Thoracic aorta (tissue), 2 donors: ENCODE data around the gene OR4P4. TPM values are rescaled to one million over a fixed set of nuclear protein-coding genes. Genes with fewer than 3 reads are reported as not detected.

Source experiments
- ATAC-seq: fragments of 150-250 bp; one replicate; pipeline ENCODE4 v1.8.0; 2017; ENCODE audit warnings: low read depth; ENCODE audit not compliant: insufficient number of reproducible peaks, low FRiP score
- DNase-seq: peaks from one replicate; pipeline ENCODE4 v3.0.0-alpha.2; 2020; ENCODE audit warnings: low spot score
- H3K27ac ChIP-seq, 2 donors: fragments of 200-600 bp; sonication (generic); 1 replicate in 1 of 2; 2 replicates in 1 of 2; pipeline ENCODE4 v1.5.1; 2016; ENCODE audit warnings: mild to moderate bottlenecking in 2 of 2, moderate library complexity in 2 of 2
- H3K27me3 ChIP-seq: fragments of 200-600 bp; sonication (generic); replicated peaks from 2 replicates; pipeline ENCODE4 v1.6.0; 2016; ENCODE audit warnings: mild to moderate bottlenecking; ENCODE audit not compliant: insufficient read depth
- H3K36me3 ChIP-seq: fragments of 200-600 bp; sonication (generic); one replicate; pipeline ENCODE4 v1.5.1; 2016
- H3K4me1 ChIP-seq, 2 donors: fragments of 200-600 bp; sonication (generic); 1 replicate in 1 of 2; 2 replicates in 1 of 2; pipeline versions ENCODE4 v1.5.1 to v1.6.0; 2016; ENCODE audit warnings: low read depth in 2 of 2, mild to moderate bottlenecking in 1 of 2; ENCODE audit not compliant: control insufficient read depth in 1 of 2
- H3K4me3 ChIP-seq: fragments of 200-600 bp; sonication (generic); 2 replicates; pipeline ENCODE4 v1.5.1; 2016; ENCODE audit warnings: mild to moderate bottlenecking
- H3K9me3 ChIP-seq: fragments of 200-600 bp; sonication (generic); 2 replicates; pipeline ENCODE4 v1.5.1; 2016
- total RNA-seq, 2 donors: library from RNA; depleted of rRNA; stranded (reverse); fragments of >200 nt; gene quantifications; one replicate each; pipeline versions ENCODE4 v1.1.0 to v1.2.3, GENCODE V29; 2016
- TF ChIP-seq, protein P1 (sequence below): fragments of 200-600 bp; sonication (generic); IDR thresholded peaks from one replicate; pipeline ENCODE4 v1.5.1; 2019; ENCODE audit warnings: antibody characterized with exemption

The OR4P4 gene
- total RNA-seq, 2 donors from 2014 or later = not detected

DNA sequence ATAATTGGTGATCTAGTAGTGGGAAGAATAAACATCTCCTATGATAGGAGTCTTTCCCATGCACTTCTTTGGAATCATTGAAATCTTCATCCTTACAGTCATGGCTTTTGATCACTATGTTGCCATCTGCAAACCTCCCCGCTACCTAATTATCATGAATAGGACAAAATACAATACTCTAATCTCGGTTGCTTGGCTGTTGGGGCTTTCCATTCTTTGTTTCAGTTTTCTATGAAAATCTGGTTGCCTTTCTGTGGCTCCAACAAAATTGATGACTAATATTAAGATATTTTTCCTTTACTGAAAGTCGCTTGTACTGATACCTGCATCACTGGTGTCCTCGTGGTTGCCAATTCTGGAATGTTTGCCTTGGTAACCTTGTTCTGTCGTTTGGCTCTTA, 38.9 kb downstream of the OR4P4 start:
- TF ChIP-seq, protein P1, sequence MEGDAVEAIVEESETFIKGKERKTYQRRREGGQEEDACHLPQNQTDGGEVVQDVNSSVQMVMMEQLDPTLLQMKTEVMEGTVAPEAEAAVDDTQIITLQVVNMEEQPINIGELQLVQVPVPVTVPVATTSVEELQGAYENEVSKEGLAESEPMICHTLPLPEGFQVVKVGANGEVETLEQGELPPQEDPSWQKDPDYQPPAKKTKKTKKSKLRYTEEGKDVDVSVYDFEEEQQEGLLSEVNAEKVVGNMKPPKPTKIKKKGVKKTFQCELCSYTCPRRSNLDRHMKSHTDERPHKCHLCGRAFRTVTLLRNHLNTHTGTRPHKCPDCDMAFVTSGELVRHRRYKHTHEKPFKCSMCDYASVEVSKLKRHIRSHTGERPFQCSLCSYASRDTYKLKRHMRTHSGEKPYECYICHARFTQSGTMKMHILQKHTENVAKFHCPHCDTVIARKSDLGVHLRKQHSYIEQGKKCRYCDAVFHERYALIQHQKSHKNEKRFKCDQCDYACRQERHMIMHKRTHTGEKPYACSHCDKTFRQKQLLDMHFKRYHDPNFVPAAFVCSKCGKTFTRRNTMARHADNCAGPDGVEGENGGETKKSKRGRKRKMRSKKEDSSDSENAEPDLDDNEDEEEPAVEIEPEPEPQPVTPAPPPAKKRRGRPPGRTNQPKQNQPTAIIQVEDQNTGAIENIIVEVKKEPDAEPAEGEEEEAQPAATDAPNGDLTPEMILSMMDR = no peak
- ATAC-seq (no peak), DNase-seq (no peak)
- Histone ChIP-seq H3K4me1 (no peaks in the 10 kb centered on the region), H3K9me3 (no peaks in the 10 kb centered on the region), H3K27ac (no peak overlapping the region), H3K4me3 (no peak overlapping the region), H3K27me3 (no peaks in the 10 kb centered on the region), H3K36me3 (no peaks in the 10 kb centered on the region)

Other genes starting within 250 kb of the OR4P4 start
- gene OR4C15, start 80.6 kb upstream of the OR4P4 start, total RNA-seq = not detected
- not detected for gene OR4C16, start 63.0 kb upstream of the OR4P4 start, total RNA-seq
- gene OR4C11, start 27.5 kb upstream of the OR4P4 start, total RNA-seq = not detected
- gene OR4S2, start 13.2 kb downstream of the OR4P4 start, total RNA-seq = not detected
- gene OR4C6, start 27.1 kb downstream of the OR4P4 start, total RNA-seq = not detected
- not detected for gene OR5D13, start 138.3 kb downstream of the OR4P4 start, total RNA-seq
- not detected for gene OR5D14, start 160.4 kb downstream of the OR4P4 start, total RNA-seq
- gene OR5L1, start 176.3 kb downstream of the OR4P4 start, total RNA-seq = not detected
- not detected for gene OR5D18, start 184.5 kb downstream of the OR4P4 start, total RNA-seq
- not detected for gene OR5L2, start 192.1 kb downstream of the OR4P4 start, total RNA-seq
- not detected for gene OR5D16, start 203.6 kb downstream of the OR4P4 start, total RNA-seq
- not detected for gene TRIM51, start 248.2 kb downstream of the OR4P4 start, total RNA-seq